B cell (primary cell): Measurements from ENCODE around the gene NFYC.

Experiments
- CTCF ChIP-seq: fragments of 200-600 bp; IDR thresholded peaks from one replicate; pipeline ENCODE4 v1.8.0; 2022; ENCODE audit warnings: antibody characterized with exemption, mild to moderate bottlenecking
- EZH2 ChIP-seq: IDR thresholded peaks from 2 replicates; pipeline ENCODE4 v1.6.1; 2012; ENCODE audit warnings: borderline replicate concordance, low read depth, mild to moderate bottlenecking, moderate library complexity, low read length; ENCODE audit not compliant: insufficient read depth, poor library complexity, severe bottlenecking

- TF ChIP-seq CTCF (no peak), EZH2 (no peak)
Measured at GRCh38 chr1:40734882-40735628, 43.6 kb downstream of the NFYC start.
